ENCODE data around the gene CMSS1.

The CMSS1 gene

GRCh38 chr3:100062665-100063064 is 245.0 kb downstream of the CMSS1 start:
- no peaks in the 10 kb centered on the region for H3K9me3 ChIP-seq (ENCODE audit: low read length)
- no peaks in the 10 kb centered on the region for H3K4me1 ChIP-seq (ENCODE audit: insufficient read depth, low read length, severe bottlenecking)

GRCh38 chr3:100063929-100064461 is 246.3 kb downstream of the CMSS1 start:
- TF ChIP-seq CTCF (IDR thresholded peaks at IDR 0.05; ENCODE audit: low read length) (no peak), EZH2 (IDR thresholded peaks at IDR 0.05; ENCODE audit: borderline replicate concordance, low read length) (no peak)
- no peak overlapping the region for H3K9ac ChIP-seq (ENCODE audit: low read length)
- H3K4me1 ChIP-seq (ENCODE audit: insufficient read depth, low read length, severe bottlenecking) = peaks cover 3% of the 10 kb centered on the region
- no peaks in the 10 kb centered on the region for H3K36me3 ChIP-seq (ENCODE audit: insufficient read depth, low read length)
- H3K4me3 ChIP-seq (ENCODE audit: low read depth, low read length, poor library complexity, severe bottlenecking) = no peak overlapping the region
- H3K9me3 ChIP-seq (ENCODE audit: low read length) = no peaks in the 10 kb centered on the region
- H3K79me2 ChIP-seq (ENCODE audit: insufficient read depth, low read length) = no peaks in the 10 kb centered on the region
- no peak overlapping the region for H3K4me2 ChIP-seq (ENCODE audit: low read length)
- H3K27me3 ChIP-seq (ENCODE audit: insufficient read depth, low read length) = no peaks in the 10 kb centered on the region
- H4K20me1 ChIP-seq (ENCODE audit: insufficient read depth, low read length) = no peaks in the 10 kb centered on the region
- no peak overlapping the region for H2AFZ ChIP-seq (ENCODE audit: low read length)
- H3K27ac ChIP-seq (ENCODE audit: low read depth, low read length, poor library complexity, severe bottlenecking) = no peak overlapping the region
- no peaks in the 10 kb centered on the region for H3K9me2 ChIP-seq (ENCODE audit: low read depth, low read length)
- no peaks in the 10 kb centered on the region for H3F3A ChIP-seq (ENCODE audit: insufficient read depth, low read length)

More at GRCh38 chr3:100062665-100063064, 245.0 kb downstream of the CMSS1 start:
- Histone ChIP-seq H4K20me1 (ENCODE audit: insufficient read depth, low read length) (no peaks in the 10 kb centered on the region), H3K9ac (ENCODE audit: low read length) (no peak overlapping the region), H3K4me3 (ENCODE audit: low read depth, low read length, poor library complexity, severe bottlenecking) (no peak overlapping the region), H3K27me3 (ENCODE audit: insufficient read depth, low read length) (no peaks in the 10 kb centered on the region), H2AFZ (ENCODE audit: low read length) (no peak overlapping the region), H3K79me2 (ENCODE audit: insufficient read depth, low read length) (no peaks in the 10 kb centered on the region), H3K36me3 (ENCODE audit: insufficient read depth, low read length) (no peaks in the 10 kb centered on the region), H3K4me2 (ENCODE audit: low read length) (no peak overlapping the region), H3F3A (ENCODE audit: insufficient read depth, low read length) (no peaks in the 10 kb centered on the region), H3K27ac (ENCODE audit: low read depth, low read length, poor library complexity, severe bottlenecking) (no peak overlapping the region), H3K9me2 (ENCODE audit: low read depth, low read length) (no peaks in the 10 kb centered on the region)
- TF ChIP-seq EZH2 (IDR thresholded peaks at IDR 0.05; ENCODE audit: borderline replicate concordance, low read length) (no peak), CTCF (IDR thresholded peaks at IDR 0.05; ENCODE audit: low read length) (no peak)

GRCh38 chr3:100067589-100067988 is 249.9 kb downstream of the CMSS1 start:
- Histone ChIP-seq H3K4me3 (ENCODE audit: low read depth, low read length, poor library complexity, severe bottlenecking) (no peak overlapping the region), H3F3A (ENCODE audit: insufficient read depth, low read length) (no peaks in the 10 kb centered on the region), H3K9ac (ENCODE audit: low read length) (no peak overlapping the region), H3K36me3 (ENCODE audit: insufficient read depth, low read length) (no peaks in the 10 kb centered on the region), H3K4me2 (ENCODE audit: low read length) (no peak overlapping the region), H3K79me2 (ENCODE audit: insufficient read depth, low read length) (no peaks in the 10 kb centered on the region), H3K9me2 (ENCODE audit: low read depth, low read length) (no peaks in the 10 kb centered on the region), H3K9me3 (ENCODE audit: low read length) (no peaks in the 10 kb centered on the region), H2AFZ (ENCODE audit: low read length) (no peak overlapping the region), H3K27me3 (ENCODE audit: insufficient read depth, low read length) (no peaks in the 10 kb centered on the region), H3K4me1 (ENCODE audit: insufficient read depth, low read length, severe bottlenecking) (peaks cover 4% of the 10 kb centered on the region), H3K27ac (ENCODE audit: low read depth, low read length, poor library complexity, severe bottlenecking) (no peak overlapping the region), H4K20me1 (ENCODE audit: insufficient read depth, low read length) (no peaks in the 10 kb centered on the region)
- TF ChIP-seq CTCF (IDR thresholded peaks at IDR 0.05; ENCODE audit: low read length) (no peak), EZH2 (IDR thresholded peaks at IDR 0.05; ENCODE audit: borderline replicate concordance, low read length) (no peak)

Measured in OCI-LY1 (cell line).